A549 treated with GW870086 at 1 μM for 4 hours (cell line): ENCODE measurements around the gene MAP4K5. TPM values are rescaled to one million over a fixed set of nuclear protein-coding genes. Genes with fewer than 3 reads are reported as not detected.

Experiments used
- total RNA-seq: library from RNA; stranded (reverse); fragments of 200-300 nt; extraction: Qiagen RNA extraction; gene quantifications from 5 replicates; pipeline ENCODE4 v1.2.3, GENCODE V29; 2022; ENCODE audit warnings: low read depth

MAP4K5 gene
- 25.8 to 41.2 TPM (median 37.1 TPM) in 5 replicates for total RNA-seq

DNA sequence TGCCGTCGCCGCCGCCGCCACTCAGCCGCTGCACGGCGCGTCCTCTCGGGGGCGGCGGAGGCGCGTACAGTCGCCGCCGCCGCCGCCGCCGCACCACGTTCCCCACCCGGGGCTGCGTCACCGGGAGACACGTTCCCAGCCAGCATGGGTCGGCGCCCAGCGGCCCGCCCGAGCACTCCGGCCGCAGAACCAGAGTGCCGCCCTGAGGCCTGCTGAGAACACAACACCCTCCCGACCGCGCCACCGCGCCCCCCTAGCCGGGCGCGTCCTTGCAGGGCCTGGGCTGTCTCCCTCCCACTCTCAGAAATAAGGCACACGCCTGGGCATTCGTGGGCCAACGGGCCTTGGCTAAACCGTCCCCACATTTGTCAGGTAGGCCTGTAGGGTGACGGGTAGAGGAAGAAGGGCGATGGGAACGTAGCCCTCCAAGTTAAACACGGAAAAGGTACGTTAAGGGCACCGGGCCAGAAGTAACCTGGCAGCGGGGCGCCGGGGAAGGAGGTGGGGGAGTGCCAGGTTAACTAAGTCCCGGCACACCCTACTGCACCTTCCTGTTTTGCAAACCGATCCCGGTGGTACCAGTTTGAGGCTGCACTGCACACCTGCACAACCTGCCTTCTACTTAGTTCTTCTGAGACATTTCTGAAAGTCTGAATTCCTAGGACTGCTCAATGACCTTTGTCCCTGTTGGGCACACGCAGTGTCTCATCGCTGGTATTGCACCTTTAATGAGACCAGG lies at the start of gene MAP4K5:
MAP4K5 (minus strand) TSS at position 68 of the 739 bp plus-strand sequence. CDS start 520 bp downstream, outside the sequence.

DNA sequence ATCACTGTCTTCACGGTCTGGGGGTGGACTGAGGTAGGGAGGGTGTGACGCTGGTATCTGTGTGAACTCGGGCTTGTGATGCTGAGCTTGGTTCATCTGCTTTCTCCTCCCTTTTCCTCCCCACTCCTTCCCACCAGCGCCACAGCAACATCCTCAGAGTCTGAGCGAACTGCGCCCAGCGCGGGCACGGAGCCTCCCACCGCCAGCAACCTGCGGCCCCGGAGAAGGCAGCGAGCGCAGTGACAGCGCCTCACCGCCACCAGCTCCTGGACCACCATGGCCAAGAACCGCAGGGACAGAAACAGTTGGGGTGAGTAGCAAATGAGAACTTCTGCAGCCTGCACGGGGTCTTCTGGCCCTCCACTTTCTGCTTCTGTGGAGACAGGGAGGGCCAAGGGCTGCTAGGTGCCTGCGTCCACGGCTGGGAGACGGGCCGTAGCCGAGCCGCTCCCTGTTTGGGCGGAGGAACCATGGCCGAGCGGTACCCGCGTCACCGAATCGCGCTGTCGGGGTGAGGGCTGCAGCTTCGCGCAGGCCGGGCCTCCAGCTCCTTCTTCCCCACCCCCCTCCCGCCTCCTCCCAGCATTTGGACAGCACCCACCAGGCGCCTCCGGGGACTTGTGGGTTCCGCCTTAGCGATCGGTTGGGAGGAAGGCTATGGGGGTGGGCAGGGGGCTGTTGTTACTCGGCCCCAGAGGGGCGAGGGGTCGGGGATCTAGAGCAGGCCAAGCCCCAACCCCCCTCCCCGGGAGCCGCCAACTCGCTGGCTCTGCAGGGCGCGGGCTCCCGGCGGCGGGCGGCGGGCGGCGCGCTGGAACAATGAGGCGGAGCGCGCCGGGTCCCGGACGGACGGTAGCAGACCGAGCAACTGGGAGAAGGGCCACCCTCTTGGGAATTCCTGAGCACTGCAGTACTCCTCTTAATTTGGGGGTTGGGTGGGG lies 27.9 kb upstream of the MAP4K5 start, which contains the start of gene ATL1:
ATL1 (plus strand) TSS at position 156 of the 941 bp plus-strand sequence; CDS start at position 277, 121 bp downstream.

DNA sequence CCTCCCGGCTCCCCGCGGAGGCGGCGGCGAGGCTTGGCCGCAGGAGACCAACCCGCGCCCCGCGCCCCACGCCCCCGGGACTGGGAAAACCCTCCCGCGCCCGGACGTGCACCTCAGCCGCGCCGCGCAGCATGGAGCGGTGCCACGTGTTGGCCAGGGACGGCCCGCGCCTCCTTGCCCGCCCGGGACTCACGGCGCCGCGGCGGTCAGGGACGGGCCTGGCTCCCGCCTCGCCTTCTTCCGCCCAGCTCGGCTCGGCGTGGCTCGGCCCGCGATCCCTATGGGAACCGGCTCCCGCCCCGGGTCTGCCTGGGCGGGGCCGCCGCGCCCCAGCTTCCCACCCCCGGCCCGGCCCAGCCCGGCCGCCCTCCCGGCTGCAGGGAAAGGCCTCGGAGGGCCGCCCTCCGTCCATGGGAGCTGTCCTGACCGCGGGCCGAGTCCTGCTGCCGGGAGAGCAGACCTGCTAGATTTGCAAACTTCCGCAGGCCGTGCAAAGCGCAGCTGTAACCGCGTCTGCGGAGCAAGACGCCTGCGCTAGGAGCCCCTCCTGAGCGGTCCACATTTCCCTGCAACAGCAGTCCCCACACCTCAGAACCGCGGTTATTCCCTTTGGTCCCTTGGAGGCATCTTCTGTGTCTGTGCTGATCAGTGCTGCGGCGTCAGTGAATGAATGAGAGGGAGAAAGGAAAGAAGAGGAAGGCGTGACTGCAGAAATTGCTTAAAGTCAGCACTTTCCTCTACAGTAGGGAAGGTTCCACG lies 135.6 kb downstream of the MAP4K5 start, which contains the start of gene CDKL1:
CDKL1 (minus strand) TSS at position 251 of the 759 bp plus-strand sequence. CDS start 1,013 bp downstream, outside the sequence.

Other genes starting within 250 kb of the MAP4K5 start
- gene L2HGDH, start 220.3 kb downstream of the MAP4K5 start, total RNA-seq = 9.0 to 11.6 TPM (median 10.4 TPM) in 5 replicates
- gene DMAC2L, start 220.2 kb downstream of the MAP4K5 start, total RNA-seq = 13.2 to 16.0 TPM (median 14.5 TPM) in 5 replicates
- gene CDKL1, start 135.7 kb downstream of the MAP4K5 start, total RNA-seq = 6.7 to 18.3 TPM (median 12.0 TPM) in 5 replicates
- 5.1 to 6.2 TPM (median 5.6 TPM) in 5 replicates for gene ATL1, start 27.6 kb upstream of the MAP4K5 start, total RNA-seq
- gene SAV1, start 135.7 kb upstream of the MAP4K5 start, total RNA-seq = 22.3 to 29.8 TPM (median 28.7 TPM) in 5 replicates